Endodermal cell (in vitro differentiated cells): ENCODE measurements around the gene PRR36. TPM values are rescaled to one million over a fixed set of nuclear protein-coding genes. Genes with fewer than 3 reads are reported as not detected.
A peak's percentile ranks its signal among the peaks of the same experiment; 100 is the strongest.

Experiments
- DNase-seq: peaks from one replicate; pipeline ENCODE4 v3.0.0-alpha.2; 2017
- H3K27ac ChIP-seq: 2 replicates; pipeline ENCODE4 v1.5.1; 2013; ENCODE audit warnings: mild to moderate bottlenecking, low read depth, low read length, moderate library complexity
- H3K27me3 ChIP-seq: 2 replicates; pipeline ENCODE4 v1.6.1; 2013; ENCODE audit warnings: mild to moderate bottlenecking, low read length, moderate library complexity; ENCODE audit not compliant: insufficient read depth, control insufficient read depth, poor library complexity, severe bottlenecking
- H3K36me3 ChIP-seq: 2 replicates; pipeline ENCODE4 v1.7.0; 2013; ENCODE audit warnings: mild to moderate bottlenecking, low read length, moderate library complexity; ENCODE audit not compliant: control insufficient read depth, insufficient read depth
- H3K4me1 ChIP-seq: one replicate; pipeline ENCODE4 v1.7.0; 2013; ENCODE audit warnings: low read length; ENCODE audit not compliant: control insufficient read depth, insufficient read depth
- H3K4me3 ChIP-seq: 2 replicates; pipeline ENCODE4 v1.5.1; 2013; ENCODE audit warnings: mild to moderate bottlenecking, low read length, moderate library complexity
- H3K9ac ChIP-seq: 2 replicates; pipeline ENCODE4 v1.6.1; 2013; ENCODE audit warnings: mild to moderate bottlenecking, low read length, moderate library complexity; ENCODE audit not compliant: poor library complexity, severe bottlenecking; ENCODE audit errors: extremely low read depth
- H3K9me3 ChIP-seq: 2 replicates; pipeline ENCODE4 v1.6.1; 2013; ENCODE audit warnings: mild to moderate bottlenecking, low read length, moderate library complexity; ENCODE audit not compliant: control insufficient read depth
- H3K27ac Mint-ChIP-seq: 2 replicates; pipeline ENCODE4 v1.8.0; 2020; ENCODE audit warnings: mixed read lengths
- H3K27me3 Mint-ChIP-seq: 2 replicates; pipeline ENCODE4 v1.8.0; 2021; ENCODE audit warnings: mild to moderate bottlenecking, mixed read lengths; ENCODE audit not compliant: insufficient read depth
- H3K36me3 Mint-ChIP-seq: 2 replicates; pipeline ENCODE4 v1.8.0; 2020; ENCODE audit warnings: low read depth, mixed read lengths
- H3K4me1 Mint-ChIP-seq: 2 replicates; pipeline ENCODE4 v1.8.0; 2020; ENCODE audit warnings: mixed read lengths
- H3K4me3 Mint-ChIP-seq: 2 replicates; pipeline ENCODE4 v1.8.0; 2020; ENCODE audit warnings: mild to moderate bottlenecking, moderate library complexity, mixed read lengths
- H3K9me3 Mint-ChIP-seq: 2 replicates; pipeline ENCODE4 v1.8.0; 2020; ENCODE audit warnings: mild to moderate bottlenecking, mixed read lengths
- CTCF ChIP-seq: fragments of 200-600 bp; sonication (generic); conservative IDR thresholded peaks from 2 replicates; pipeline ENCODE4 v1.5.0; 2021; ENCODE audit warnings: antibody characterized with exemption, mild to moderate bottlenecking
- WGBS, 2 experiments: methylation state at CpG; one replicate each; pipeline versions ENCODE4 v1.1.5 to v1.1.7; 2013; ENCODE audit warnings: missing lambda C conversion rate in 2 of 2, mixed read lengths in 1 of 2; ENCODE audit not compliant: insufficient coverage in 1 of 2, insufficient read length in 1 of 2; 5-methylcytosine and 5-hydroxymethylcytosine counted together
- total RNA-seq, 2 donors: library from RNA; stranded (reverse); fragmentation: NEBNext Ultra II Directional in 1 of 2; extraction: Animal tissue kit (Norgen Biotek cat#: 25700) in 1 of 2; gene quantifications; 2 replicates in 1 of 2; 3 replicates in 1 of 2; pipeline ENCODE4 v1.2.1, GENCODE V29; 2021

The PRR36 gene
- total RNA-seq, 2 donors from 2014 or later, result 9.5 to 20.2 TPM

- Mint-ChIP-seq H3K36me3 (peaks cover 11% of the 10 kb centered on the region), H3K27me3 (peaks cover 19% of the 10 kb centered on the region), H3K27ac (no peak overlapping the region), H3K4me1 (peaks cover 11% of the 10 kb centered on the region), H3K4me3 (no peak overlapping the region), H3K9me3 (no peaks in the 10 kb centered on the region)
- 92 to 97% methylated on average over 15 to 31 of the region's 31 CpGs for WGBS, 2 experiments
- H3K4me1 ChIP-seq, result peaks cover 5% of the 10 kb centered on the region
- H3K36me3 ChIP-seq, result peaks cover 14% of the 10 kb centered on the region
- no peaks in the 10 kb centered on the region for H3K9me3 ChIP-seq
- peaks cover 18% of the 10 kb centered on the region for H3K27me3 ChIP-seq
- no peak overlapping the region for H3K27ac ChIP-seq
- H3K4me3 ChIP-seq, result no peak overlapping the region
- DNase-seq, result no peak
- TF ChIP-seq CTCF, result peak; percentile 14
- H3K9ac ChIP-seq, result no peak overlapping the region
These were observed 48.0 kb upstream of the PRR36 start for GRCh38 chr19:7921967-7922835.

- Mint-ChIP-seq H3K4me3 (peak overlapping the region; percentile 67), H3K36me3 (peaks cover 11% of the 10 kb centered on the region), H3K27ac (peak overlapping the region; percentile 64), H3K27me3 (peaks cover 26% of the 10 kb centered on the region), H3K4me1 (peaks cover 9% of the 10 kb centered on the region), H3K9me3 (no peaks in the 10 kb centered on the region)
- DNase-seq, result no peak
- Histone ChIP-seq H3K27me3 (peaks cover 24% of the 10 kb centered on the region), H3K4me1 (peaks cover 5% of the 10 kb centered on the region), H3K36me3 (peaks cover 14% of the 10 kb centered on the region), H3K4me3 (peak overlapping the region; percentile 66), H3K27ac (peak overlapping the region; percentile 63), H3K9me3 (no peaks in the 10 kb centered on the region), H3K9ac (no peak overlapping the region)
- 86 to 93% methylated on average over 12 to 17 of the region's 17 CpGs for WGBS, 2 experiments
- no peak for TF ChIP-seq CTCF
These were observed 47.2 kb upstream of the PRR36 start for GRCh38 chr19:7921302-7921966.

DNA sequence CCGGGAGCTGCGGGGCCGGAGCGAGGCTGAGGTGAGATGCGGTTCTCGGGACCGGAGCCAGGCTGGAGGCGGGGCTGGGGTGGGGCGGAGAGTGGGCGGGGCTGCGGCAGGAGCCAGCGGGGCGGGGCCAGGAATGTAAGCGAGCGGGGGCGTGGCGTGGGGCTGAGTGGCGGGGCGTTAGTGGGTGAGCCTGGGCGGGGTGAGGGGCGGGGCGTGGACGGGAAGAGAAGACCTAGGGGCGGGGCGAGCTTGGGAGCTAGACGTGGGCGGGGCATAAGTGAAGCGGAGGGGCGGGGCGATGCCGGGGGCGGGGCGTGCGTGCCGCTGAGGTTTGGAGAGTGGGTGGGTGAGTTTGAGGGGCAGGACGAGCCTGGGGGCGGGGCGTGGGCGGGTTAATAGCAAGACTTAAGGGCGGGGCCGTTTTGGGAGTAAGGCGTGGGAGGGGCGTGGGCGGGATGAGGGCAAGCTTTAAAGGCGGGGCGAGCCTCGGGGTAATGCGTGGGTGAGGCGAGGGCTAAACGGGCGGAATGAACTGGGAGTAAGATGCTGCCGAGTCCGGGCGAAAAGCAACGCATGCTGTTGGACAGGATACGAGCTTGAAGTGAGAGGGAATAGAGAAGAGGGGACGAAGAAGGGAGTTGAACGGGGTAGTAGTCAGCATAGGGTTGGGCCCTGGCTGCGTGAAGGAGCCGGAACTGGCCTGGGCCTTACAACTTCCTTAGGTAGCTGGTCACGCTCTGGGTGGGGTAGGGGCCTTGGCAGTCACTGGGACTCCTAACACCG lies 46.5 kb upstream of the PRR36 start:
- peaks cover 32% of the 10 kb centered on the region for H3K27me3 Mint-ChIP-seq
- H3K27me3 ChIP-seq, result peaks cover 31% of the 10 kb centered on the region
- peak; percentile 99 for DNase-seq
- H3K27ac Mint-ChIP-seq, result peak overlapping the region; percentile 64
- H3K9me3 ChIP-seq, result no peaks in the 10 kb centered on the region
- H3K4me1 ChIP-seq, result peaks cover 5% of the 10 kb centered on the region
- no peaks in the 10 kb centered on the region for H3K9me3 Mint-ChIP-seq
- H3K9ac ChIP-seq, result no peak overlapping the region
- TF ChIP-seq CTCF, result no peak
- peak overlapping the region; percentile 67 for H3K4me3 Mint-ChIP-seq
- peaks cover 6% of the 10 kb centered on the region for H3K4me1 Mint-ChIP-seq
- peaks cover 14% of the 10 kb centered on the region for H3K36me3 ChIP-seq
- H3K36me3 Mint-ChIP-seq, result peaks cover 11% of the 10 kb centered on the region
- peak overlapping the region; percentile 85 for H3K27ac ChIP-seq
- 12 to 45% methylated on average over 8 to 48 of the region's 62 CpGs for WGBS, 2 experiments
- peak overlapping the region; percentile 83 for H3K4me3 ChIP-seq
